Measurements from ENCODE around the gene NUDC.
A peak's percentile ranks its signal among the peaks of the same experiment; 100 is the strongest.

- TF ChIP-seq CTCF (IDR thresholded peaks at IDR 0.05) (no peak), POLR2A (IDR thresholded peaks at IDR 0.05) (peak; percentile 28 to 85)
These were observed 7.6 kb upstream of the NUDC start, which contains the start of gene NR0B2 for GRCh38 chr1:26913754-26914619.

All from adrenal gland (tissue), 5 donors.